GM12891 (cell line): ENCODE measurements around the gene GIGYF1.

Source experiments
- PAX5 ChIP-seq: IDR thresholded peaks from 2 replicates; pipeline ENCODE4 v1.6.1; 2011; ENCODE audit warnings: low read length, moderate library complexity, mild to moderate bottlenecking; ENCODE audit not compliant: insufficient read depth, severe bottlenecking
- POLR2A ChIP-seq: IDR thresholded peaks from 2 replicates; pipeline ENCODE4 v1.6.1; 2011; ENCODE audit warnings: low read depth, low read length, control low read depth
- POLR2AphosphoS5 ChIP-seq: IDR thresholded peaks from 2 replicates; pipeline ENCODE4 v1.6.1; 2011; ENCODE audit warnings: low read depth, low read length, control low read depth

- TF ChIP-seq POLR2A (0 out of 2 replicates have a peak, but pooled peaks have one; percentile 50), POLR2AphosphoS5 (0 out of 2 replicates have a peak, but pooled peaks have one; percentile 46), PAX5 (no peak)
Measured at GRCh38 chr7:100680576-100681271, 13.3 kb downstream of the GIGYF1 start.
